Gastrocnemius medialis (tissue), 4 donors: ENCODE data around the gene VSIR.

Source experiments
- CTCF ChIP-seq, 5 experiments: fragments of 450-650 bp in 3 of 5; fragments of 200-600 bp in 2 of 5; sonication (generic) in 2 of 5; IDR thresholded peaks in 4 of 5; conservative IDR thresholded peaks in 1 of 5; 1 replicate in 4 of 5; 2 replicates in 1 of 5; pipeline ENCODE4 v1.5.1; 2016 to 2019; ENCODE audit warnings: antibody characterized with exemption in 5 of 5, mild to moderate bottlenecking in 3 of 5, moderate library complexity in 3 of 5
- POLR2A ChIP-seq, 2 donors: fragments of 450-650 bp; IDR thresholded peaks; one replicate each; pipeline ENCODE4 v1.6.1; 2017; ENCODE audit warnings: antibody characterized with exemption in 2 of 2, mild to moderate bottlenecking in 2 of 2, moderate library complexity in 2 of 2

- no peak for TF ChIP-seq CTCF (IDR thresholded peaks at IDR 0.05 in 4 of 5, conservative IDR thresholded peaks at IDR 0.05 in 1 of 5)
- no peak for TF ChIP-seq POLR2A (IDR thresholded peaks at IDR 0.05)
These were observed 45.4 kb upstream of the VSIR start for GRCh38 chr10:71818674-71819260.
